ENCODE results near the gene LCE6A.

DNA sequence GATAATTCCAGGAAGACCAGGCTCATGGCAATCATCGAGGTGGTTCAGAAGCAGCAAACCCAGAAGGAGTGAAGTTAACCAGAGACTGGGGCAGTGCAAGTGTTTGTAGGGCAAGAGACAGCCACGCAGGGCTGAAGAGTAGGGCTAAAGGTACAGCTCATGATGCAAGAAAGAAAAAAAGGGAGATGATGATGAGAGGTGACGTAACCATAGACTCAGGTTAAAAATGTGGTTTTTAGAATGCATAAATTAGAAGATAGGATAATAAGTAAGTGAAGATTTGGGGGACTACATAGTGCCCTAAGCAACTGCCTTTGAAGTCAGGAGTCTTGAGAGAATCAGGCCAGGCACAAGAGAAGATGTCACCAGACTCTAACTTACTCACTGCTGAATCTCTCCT is 17.5 kb downstream of the LCE6A start:
- TF ChIP-seq, protein P1, sequence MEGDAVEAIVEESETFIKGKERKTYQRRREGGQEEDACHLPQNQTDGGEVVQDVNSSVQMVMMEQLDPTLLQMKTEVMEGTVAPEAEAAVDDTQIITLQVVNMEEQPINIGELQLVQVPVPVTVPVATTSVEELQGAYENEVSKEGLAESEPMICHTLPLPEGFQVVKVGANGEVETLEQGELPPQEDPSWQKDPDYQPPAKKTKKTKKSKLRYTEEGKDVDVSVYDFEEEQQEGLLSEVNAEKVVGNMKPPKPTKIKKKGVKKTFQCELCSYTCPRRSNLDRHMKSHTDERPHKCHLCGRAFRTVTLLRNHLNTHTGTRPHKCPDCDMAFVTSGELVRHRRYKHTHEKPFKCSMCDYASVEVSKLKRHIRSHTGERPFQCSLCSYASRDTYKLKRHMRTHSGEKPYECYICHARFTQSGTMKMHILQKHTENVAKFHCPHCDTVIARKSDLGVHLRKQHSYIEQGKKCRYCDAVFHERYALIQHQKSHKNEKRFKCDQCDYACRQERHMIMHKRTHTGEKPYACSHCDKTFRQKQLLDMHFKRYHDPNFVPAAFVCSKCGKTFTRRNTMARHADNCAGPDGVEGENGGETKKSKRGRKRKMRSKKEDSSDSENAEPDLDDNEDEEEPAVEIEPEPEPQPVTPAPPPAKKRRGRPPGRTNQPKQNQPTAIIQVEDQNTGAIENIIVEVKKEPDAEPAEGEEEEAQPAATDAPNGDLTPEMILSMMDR (IDR thresholded peaks at IDR 0.05; ENCODE audit: low read depth, low read length, poor library complexity, severe bottlenecking): no peak
- no peak for TF ChIP-seq EZH2phosphoT487 (IDR thresholded peaks at IDR 0.05; ENCODE audit: borderline replicate concordance, low read length)
